H1 (cell line): ENCODE measurements around the gene HS3ST5. TPM values are rescaled to one million over a fixed set of nuclear protein-coding genes. Genes with fewer than 3 reads are reported as not detected.

Experiments used
- EGR1 ChIP-seq: IDR thresholded peaks from 2 replicates; pipeline ENCODE4 v1.6.1; 2011; ENCODE audit warnings: low read depth, low read length, borderline replicate concordance
- JUN ChIP-seq: IDR thresholded peaks from 2 replicates; pipeline ENCODE4 v1.6.1; 2011; ENCODE audit warnings: low read depth, mild to moderate bottlenecking, improper control_type of control experiment, low read length
- SUZ12 ChIP-seq: fragments of 200-600 bp; sonication (generic); IDR thresholded peaks from 2 replicates; pipeline ENCODE4 v1.6.1; 2012; ENCODE audit warnings: mild to moderate bottlenecking, inconsistent platforms, low read length, moderate library complexity, mixed read lengths
- TAF7 ChIP-seq: optimal IDR thresholded peaks from 2 replicates; pipeline ENCODE3; 2011; ENCODE audit warnings: low read depth, mild to moderate bottlenecking, inconsistent platforms, low read length, moderate library complexity, borderline replicate concordance
- TCF12 ChIP-seq: IDR thresholded peaks from 2 replicates; pipeline ENCODE4 v1.6.1; 2011; ENCODE audit warnings: low read depth, mild to moderate bottlenecking, low read length
- polyA plus RNA-seq, 7 experiments: library from polyadenylated mRNA; depleted of rRNA in 3 of 7; stranded (reverse) in 5 of 7; unstranded in 2 of 7; fragments of >200 nt in 5 of 7; fragments of 200-250 nt in 2 of 7; gene quantifications; 1 replicate in 5 of 7; 2 replicates in 1 of 7; 4 replicates in 1 of 7; pipeline versions ENCODE4 v1.2.1 to v1.2.3, GENCODE V29; 2011 to 2013; ENCODE audit warnings: missing spikeins in 2 of 7, mixed read lengths in 2 of 7
- total RNA-seq: library from RNA; stranded (reverse); fragmentation: NEBNext Ultra II Directional; extraction: Animal tissue kit (Norgen Biotek cat#: 25700); gene quantifications from 2 replicates; pipeline ENCODE4 v1.2.1, GENCODE V29; 2021

The HS3ST5 gene
- total and polyA plus RNA-seq, 2 of the 8 experiments (the other 6 are each of a cell fraction or from before 2014, with no cell fraction given): 1.2 to 9.9 TPM

DNA sequence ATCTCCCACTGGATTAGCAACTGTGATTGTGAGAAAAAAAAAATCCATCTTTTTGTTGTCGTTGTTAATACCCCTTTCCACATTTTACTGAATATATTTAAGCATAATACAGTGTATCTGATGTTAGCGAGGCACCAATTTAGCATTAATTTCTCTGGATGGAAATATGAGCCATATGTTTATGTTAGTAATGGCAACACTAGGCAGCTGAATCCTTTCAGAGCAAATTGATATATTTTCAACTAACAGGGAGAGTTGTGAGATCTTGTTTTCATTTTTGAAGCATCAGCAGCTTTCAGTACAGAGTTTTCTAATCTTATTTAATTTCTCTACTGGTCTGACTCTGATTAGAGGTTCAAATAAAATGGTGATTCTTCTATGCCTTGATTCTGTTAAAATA lies 287.1 kb downstream of the HS3ST5 start (continued):
- TF ChIP-seq TAF7 (no peak), EGR1 (no peak), JUN (no peak), TCF12 (no peak), SUZ12 (no peak)
